ENCODE measurements around the gene ABHD5.

The ABHD5 gene

DNA sequence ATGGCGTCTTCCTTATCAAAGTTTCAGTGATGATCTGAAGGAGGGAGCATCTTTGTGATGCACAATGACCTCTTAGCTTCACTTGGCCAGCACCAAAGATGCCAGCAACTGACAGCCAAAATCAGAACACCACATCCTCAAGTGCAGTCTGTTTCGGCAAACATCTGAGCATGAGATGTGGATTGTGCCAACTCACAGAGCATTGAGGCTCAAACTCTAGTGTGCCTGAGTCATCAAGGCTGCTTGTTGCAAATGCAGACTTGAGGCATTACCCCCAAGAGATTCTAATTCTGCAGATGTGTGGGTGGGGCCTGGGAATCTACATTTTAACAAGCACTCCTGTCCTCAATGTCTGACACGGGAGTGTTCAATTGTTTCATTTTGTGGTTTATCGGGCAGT lies 35.8 kb downstream of the ABHD5 start:
- DNase-seq, result no peak

DNA sequence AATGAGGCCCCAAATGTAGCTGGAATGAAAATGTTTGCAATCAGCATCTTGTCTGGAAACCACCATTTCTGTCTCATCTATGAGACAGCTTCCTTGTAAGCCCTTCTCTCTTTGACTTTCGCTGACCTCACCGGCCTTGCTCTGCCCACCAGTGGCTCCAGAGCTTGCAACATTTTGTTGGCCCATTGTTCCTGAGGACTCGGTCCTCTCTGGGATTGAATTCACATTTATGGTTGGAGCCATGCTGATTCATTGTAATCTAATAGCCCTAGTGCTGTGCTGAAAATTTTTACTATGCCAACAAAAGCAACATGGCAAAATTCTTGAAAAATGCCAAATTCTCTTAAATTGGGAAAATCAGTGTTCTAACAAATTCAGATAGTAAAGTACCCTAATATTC lies 37.2 kb downstream of the ABHD5 start:
- DNase-seq, result no peak

DNA sequence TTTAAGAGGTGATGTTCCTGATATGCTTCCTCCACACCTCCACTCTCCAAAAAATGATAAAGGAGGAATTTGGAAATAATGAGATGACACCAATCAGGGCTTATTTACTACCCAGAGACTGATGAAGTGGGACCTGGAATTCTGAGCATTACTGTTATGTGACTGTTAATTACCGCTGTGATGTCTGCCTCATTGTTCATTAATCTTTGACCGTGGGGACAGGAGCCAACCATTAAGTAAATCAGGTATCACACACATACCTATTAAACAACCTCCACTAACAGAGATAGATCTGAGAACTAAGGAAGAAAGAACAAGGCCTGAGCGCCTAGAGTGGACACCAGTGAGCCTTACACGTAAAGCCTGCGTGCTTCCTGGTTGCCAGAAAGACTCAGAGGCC lies 37.7 kb downstream of the ABHD5 start:
- no peak for DNase-seq

DNA sequence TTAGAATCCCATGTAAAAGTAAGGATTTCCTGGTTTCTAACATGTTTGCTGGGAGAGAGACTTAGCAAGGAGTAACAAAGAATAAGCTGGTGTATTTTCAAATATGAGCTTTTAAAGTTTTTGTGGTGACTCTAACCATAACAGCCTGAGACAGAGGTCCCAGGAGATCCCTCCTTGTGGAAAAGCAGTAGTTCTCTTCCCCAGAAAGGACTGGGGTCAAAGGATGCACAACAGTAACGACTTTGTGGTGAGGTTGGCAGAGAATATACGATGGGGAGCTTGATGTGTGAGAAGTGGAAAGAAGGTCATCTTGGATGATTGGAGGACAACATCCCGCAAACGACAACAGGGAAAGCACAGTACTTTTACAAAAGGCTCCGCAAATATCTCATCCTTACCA lies 38.2 kb downstream of the ABHD5 start:
- no peak for DNase-seq

DNA sequence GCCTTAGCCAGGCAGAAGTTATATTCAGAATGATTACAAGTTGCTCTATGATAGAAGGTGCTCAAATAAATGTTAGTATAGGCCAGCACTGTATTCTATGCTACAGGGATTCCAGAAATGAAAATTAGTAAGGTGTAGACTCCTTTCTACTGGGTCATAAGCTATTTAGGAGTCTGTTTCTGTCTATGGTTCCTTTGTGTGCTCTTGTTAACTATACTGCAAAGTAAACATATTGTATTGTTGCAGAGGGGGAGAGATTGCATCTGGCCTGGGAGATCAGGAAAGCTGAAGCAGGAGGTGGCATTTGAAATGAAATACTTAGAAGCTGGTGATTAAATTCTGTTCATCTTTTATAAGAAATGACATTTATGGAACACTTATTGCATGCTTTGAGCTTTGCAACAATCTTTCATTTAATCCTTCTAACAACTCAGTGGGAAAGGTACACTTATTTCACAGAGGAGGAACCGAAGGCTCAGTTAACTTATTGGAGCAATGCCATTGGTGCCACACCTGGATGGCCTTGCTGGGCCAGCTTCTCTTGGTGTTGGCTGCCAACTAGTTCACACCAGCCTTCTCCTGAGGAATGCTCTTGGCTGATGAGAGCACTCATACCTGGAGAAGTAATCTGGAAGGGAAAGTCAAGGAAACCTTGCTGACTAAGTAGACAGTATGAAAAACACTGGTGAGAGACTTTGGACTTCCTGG lies 39.1 kb downstream of the ABHD5 start:
- no peak for DNase-seq

DNA sequence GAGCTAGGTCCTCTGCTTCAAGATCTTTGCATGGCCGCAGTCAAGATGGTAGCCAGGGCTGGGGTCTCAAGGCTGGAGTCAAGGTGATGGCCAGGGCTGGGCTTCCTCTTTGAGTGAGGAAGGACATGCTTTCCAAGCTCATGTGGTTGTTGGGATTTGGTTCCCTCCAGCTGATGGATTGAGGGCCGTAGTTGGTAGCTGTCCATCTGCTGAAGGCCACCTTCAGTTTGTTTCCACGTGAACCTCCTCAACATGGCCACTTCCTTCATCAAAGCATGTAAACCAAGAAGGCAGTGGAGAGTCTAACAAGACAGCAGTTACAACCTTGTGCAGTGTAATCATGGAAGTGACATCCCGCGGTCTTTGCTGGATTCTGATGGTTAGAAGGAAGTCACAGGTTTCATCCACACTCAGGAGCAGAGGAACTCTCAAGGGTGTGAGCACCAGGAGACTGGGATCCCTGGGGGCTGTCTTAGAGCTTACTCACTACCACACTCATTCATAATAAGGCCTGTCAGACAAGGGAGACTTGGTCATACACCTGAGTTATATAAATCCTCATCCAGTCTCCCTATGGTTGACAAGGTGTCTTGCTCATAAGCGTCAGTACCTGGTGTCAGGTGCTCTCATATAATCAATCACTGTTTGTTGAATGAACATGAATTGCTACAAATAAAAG lies 42.1 kb downstream of the ABHD5 start:
- DNase-seq, result no peak

DNA sequence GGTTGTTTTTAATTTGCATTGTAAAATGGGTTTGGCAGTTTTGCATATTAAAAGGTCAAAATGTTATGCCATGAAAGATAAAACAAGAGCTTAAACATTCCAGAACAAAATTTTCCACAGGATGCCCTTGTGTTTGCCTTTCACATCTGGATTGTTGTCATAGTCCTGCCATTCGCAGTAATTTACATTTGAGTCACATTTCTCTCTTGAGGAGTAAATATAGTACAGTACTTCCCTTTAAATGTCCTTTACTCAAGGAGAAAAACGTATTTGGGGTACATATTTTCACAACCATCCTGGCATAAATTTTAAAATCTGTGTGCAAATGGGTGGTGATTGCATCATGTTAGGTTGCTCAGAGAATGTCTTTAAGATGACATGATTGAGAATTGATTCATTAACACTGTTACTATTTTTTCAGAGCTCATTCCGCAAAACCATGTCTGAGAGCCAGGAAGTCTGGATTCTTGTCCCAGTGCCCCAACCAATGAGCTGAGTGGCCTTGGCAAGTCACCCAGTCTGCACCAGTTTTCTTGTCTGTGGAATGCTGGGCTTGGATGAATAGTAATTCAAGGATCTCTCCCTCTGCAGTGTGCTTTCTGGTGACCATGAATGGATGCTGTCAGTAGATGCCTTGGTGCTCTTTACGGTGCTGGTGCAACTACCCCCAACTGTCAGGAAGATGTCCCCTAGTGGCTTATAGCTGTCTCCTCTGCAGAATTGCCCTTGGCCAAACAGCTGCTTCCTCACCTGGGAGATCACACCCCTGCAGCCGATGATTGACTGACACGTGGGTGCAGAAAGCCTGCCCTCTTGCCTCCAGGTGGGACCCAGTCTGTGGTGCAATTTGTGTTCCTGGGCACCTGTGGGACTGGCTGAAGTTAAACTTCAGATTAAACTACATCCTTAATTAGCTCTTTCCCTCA lies 43.0 kb downstream of the ABHD5 start:
- no peak for DNase-seq

DNA sequence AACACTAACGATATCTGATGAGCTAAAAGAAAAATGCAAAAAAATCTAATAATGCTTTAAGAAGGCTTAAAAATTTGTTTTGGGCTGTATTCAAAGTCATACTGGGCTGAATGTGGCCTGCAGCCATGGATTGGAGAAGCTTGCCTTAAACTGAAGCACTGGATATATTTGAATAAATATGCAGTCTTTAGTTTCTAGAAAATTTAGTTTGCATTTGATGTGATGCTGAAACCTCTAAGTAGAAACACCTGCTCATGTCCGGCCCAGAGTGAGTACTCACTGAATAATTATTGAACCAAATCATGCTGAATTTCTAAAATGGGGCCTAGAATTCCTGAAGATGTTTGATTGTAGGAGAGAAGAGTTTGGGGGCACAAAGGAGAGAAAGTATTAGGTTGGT lies 43.9 kb downstream of the ABHD5 start:
- no peak for DNase-seq

DNA sequence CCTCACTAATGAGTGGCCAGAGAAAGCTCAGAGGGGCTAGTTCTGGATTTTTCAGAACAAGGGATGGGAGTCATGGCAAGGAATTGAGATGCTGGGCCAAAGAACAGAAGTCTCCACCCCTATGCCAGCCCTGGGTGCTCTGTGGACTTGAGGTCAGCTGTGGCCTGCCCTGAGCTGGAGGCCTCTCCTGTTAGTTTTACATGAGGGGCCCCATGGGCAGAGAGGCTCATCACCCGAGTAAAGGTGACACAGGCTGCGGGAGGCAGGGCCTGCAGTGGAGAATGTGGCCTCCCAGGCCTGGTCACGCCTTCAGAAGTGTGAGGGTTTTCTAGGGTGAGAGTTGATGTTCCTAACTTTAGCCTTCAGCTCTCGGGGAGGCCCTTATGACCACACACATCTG lies 44.9 kb downstream of the ABHD5 start:
- no peak for DNase-seq

DNA sequence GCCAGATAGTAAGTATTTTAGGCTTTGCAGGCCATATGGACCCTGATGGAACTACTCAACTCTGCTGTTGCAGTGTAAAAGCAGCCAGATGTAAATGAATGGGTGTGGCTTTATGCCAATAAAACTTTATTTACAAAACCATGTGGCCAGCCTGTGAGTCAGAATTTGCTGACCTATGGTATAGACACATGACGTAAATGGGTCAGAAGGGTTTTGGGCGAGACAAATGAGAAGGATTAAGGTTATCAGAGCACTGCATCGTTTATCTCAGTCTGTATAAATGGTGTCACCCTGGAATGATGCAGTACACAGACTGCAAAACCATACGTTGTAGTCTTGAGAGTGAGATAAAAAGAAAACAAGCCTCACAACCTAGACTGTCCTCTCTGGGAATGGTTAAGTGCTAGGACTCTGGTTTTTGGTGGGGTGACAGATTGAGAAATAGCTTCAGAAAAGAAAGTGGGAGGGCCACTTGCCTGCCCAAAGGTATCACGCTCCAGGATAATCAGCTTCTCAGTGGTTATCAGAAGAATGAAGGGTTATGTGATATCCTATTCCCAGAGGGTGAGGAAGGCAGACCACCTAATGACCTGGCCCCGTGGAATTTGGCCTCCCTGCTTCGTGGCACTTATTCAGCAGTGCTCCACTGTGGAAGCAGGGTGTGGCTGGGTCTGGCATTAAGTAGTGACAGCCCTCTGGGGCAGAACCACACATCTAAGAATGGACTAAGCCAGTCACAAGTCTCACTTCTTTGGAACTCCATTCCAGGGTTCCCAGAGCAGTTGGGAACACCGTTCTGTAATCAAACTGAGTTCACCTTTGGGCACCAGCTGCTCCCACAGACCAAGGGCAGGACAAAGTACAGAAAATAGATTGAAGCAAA lies 46.1 kb downstream of the ABHD5 start:
- peak; percentile 69 for DNase-seq

DNA sequence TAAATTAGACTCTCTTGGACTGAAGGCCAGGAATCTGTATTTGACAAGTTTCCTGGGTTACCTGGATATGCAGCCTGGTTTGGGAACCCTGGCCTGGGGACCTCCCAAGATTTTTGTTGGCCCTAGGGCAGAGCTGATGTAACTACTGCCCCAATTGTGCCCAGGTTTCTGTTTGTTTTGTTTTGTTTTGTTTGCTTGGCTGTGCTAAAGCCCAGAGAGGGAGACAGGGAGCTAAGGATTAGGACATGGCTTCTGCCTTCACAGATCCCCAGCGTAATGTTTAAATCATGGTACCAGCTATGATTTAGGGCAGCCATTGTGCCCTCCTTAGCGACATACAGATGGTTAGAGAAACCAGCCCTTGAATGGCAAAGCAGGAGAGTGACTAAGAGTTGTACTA lies 47.6 kb downstream of the ABHD5 start:
- no peak for DNase-seq

DNA sequence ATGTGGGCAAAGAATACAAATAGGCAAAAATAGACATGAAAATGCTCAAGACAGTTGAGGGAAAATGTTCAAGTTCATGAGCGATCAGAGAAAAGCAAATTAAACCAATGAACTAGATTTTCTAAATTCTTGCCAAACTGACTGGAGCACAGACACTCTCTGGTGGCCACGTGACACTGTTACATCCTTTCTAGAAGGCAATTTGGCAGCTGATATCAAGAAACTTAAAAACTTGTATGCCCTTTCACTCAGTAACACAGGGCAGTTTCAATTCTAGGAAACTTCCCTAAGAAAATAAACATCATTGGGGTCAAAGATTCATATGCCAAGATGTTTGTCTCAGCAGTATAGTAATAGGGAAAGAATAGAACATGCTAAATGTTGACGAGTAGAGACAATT lies 52.2 kb downstream of the ABHD5 start:
- DNase-seq, result peak; percentile 26

DNA sequence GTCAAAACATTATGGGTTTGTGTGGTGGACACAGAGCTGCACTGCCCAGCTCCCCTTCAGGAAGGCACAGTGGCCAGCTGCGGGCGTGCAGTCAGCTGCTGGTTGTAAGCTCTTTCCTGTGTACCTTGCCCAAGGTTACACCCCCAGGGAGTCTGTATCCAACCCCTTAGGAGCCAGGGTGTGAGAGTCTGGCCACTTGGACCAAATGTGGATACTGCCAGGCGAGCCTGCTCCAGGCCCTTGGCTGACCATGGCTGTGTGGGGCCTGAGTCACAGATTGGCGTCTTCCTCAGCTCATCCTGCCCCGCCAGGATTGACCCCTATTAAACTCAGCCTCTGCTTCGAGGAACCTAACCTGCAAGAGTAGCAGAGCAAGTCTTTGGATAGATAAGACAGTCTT lies 56.9 kb downstream of the ABHD5 start:
- DNase-seq, result no peak

DNA sequence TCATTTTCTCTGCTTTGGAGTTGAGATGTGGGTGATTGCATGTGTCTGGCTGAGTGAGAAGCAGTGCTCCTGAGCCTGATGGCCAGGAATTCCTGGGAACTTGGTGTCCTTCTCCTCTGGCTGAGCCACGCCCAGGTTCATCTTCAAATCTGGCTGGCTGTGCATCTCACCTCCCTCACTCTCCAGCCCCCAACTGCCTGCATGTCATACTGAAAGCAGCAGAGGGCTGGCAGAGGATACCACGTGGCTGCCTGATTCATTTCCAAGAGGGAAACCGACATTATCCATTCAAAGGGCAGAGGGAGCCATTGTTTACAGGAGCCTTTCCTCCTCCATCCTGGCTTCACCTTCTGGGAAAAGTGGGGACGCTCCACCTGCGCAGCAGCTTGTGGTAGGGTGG lies 57.4 kb downstream of the ABHD5 start:
- DNase-seq, result no peak

DNA sequence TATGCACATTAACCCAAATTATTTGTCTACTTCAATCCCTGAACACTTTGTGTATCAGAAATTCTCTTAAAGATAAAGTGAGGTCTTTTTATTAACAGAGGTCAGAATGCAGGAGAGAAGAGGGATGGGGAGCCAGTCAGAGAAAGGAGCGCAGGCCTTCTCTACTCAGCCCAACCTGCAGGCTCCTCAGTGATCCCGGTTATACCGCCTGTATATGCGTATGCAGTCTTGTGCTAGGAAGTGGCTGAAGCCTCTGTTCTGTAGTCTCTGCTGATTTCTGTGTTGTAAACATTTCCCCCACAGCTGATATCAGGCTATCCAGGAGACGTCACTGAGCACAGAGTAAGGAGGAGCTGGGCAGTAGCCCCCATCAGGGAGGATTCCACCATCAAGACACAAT lies 57.9 kb downstream of the ABHD5 start:
- DNase-seq, result no peak

DNA sequence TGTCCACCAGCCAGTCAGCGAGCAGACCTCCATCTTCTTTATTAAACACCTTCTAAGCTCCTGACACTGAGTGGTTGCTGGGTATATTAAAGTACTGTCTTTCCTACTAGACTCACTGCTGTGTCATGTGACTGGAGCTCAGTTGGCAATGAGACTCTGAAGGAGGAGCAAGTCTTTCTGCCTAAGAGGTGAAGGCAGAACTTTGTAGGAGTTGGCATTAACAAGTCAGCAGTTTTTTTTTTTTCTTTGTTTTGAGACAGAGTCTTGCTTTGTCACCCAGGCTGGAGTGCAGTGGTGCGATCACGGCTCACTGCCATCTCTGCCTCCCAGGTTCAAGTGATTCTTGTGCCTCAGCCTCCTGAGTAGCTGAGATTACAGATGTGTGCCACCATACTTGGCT lies 62.2 kb downstream of the ABHD5 start:
- no peak for DNase-seq

DNA sequence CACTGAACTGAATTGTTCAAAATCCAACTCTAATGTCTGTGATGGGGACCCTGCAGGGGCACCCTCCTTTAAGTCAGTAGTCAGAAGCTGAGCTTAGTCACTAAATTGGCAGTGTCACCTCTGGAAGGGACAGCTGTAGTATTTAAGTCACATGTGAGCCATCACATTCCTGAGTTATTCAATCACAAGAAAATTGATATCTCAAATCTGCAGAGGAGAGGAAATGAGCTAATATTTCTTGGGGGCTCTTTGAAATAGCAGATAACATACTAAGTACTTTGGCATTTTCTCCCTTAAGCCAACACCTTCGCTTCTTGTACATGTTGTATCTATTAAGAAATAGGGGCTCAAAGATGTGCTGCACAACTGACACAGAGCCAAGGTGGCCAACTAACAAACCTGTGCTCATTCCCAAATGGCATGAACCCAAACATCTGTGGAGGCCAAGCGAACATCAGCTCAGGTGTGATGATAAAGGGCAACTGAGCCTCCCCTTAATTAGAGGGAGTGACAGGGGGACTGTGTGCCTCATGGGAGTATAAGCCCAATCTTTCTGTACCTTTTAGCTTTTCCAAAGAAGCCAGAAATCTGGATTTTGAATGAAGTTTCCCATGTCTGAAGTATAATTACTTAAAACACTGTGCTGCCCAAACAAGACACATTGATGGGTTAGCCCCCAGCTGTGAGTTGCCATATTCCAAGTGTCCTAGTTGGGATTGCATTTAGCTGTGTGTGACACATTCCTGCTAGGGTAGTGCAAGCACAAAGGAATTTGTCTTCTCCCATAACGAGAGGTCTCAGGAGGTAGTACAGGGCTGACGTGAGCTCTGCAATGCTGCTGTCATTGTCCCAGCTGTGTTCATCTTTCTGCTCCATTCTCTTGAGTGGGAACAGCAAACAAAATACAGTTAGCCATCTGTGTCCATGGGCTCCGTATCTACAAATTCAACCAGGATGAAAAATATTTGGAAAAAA lies 63.3 kb downstream of the ABHD5 start:
- DNase-seq, result no peak

DNA sequence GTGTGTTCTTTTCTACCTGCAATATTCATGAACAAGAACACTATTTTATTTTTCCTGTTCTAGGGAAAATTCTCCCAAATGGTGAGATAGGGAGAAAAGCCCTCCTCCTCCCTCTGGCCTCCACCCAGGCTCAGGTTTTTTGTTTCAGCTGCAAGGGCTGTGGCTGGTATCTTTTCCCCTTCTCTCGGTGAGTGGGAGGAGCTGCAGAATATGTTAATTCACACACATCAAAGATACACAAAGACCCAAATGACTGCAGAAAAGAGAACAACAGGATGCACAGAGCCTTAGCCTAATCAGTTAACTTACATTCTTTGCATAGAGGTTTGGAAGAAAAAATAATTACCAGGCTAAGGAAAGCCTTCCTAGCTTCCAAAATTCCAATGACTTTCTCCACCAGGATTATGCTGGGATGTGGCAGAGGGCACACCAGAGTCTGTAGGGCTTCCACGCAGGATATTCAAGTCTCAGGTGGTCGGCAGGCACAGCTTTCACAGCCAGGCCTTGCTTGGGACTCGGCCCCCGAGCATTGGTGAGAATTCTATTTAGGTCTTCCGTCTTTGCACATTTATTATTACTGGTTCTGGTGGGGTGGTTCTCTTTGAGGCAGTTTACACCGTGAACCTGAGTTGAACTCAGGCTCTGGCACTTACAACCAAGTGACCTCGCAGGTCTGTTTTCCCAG lies 64.9 kb downstream of the ABHD5 start:
- peak; percentile 9 for DNase-seq

DNA sequence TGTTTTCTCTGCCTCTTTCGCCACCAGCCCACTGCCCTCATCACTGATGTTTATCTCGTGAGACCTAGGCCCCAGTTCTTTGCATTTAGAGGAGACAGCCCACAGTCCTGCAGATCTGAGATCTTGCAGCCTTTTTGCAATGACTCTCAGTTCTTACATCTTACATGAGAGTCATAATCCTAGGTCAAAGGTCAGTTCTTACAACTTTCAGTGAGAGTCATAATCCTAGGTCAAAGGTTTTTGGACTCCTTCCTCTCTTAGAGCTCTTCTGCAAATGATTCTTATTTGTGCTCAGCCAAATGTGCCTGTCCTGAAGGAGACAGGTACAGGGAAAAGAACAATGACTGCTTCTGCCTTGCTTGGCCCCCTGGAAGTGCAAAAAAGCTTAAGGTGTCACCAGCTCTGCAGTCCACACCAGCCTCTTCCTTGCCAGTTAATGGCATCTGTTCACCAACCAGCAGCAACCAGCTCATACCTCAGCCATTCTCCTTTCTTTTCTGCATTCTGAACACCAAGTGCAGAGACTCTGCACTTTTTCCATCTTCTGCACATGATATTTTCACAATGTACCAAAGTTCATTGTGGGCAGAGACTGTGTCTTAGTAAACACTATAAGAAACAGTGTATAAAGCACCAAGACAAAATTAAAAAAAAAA lies 67.1 kb downstream of the ABHD5 start:
- no peak for DNase-seq

DNA sequence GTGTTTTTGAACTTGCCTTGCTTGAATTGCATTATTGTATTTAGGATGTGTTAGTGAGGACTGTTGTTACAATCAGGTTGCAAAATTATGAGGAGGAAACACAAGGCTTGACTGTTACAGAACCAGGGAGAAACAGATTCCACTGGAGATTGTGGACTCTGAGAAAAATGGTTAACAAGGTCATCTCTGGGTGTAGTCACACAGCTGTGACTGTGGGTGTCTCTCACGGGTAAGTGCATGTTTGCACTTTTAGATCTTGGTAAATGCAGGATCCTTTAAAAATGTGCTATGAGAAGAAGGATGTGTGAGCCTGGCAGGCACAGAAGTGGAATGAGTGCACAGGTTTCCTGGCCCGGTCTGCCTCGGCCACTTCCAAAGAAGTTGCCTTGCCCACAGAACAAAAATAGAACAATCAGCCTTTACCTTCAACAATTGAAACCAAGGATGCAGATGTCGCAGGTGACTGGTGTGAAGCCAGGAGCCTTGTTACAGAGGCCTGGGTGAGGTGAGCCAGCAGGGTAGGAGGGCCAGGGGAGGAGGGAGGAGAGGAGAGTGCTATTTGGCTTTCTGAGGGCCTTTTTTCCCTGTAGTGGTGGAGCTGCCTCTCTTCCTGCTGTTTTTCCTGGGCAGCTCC lies 68.0 kb downstream of the ABHD5 start:
- no peak for DNase-seq
